ENCODE results near the gene TRMO.
"Not testable (repeated sequence)": the region's sequence is repeated elsewhere in the genome, so short reads cannot be mapped to it uniquely, and the experiment has no call there.

TRMO gene

DNA sequence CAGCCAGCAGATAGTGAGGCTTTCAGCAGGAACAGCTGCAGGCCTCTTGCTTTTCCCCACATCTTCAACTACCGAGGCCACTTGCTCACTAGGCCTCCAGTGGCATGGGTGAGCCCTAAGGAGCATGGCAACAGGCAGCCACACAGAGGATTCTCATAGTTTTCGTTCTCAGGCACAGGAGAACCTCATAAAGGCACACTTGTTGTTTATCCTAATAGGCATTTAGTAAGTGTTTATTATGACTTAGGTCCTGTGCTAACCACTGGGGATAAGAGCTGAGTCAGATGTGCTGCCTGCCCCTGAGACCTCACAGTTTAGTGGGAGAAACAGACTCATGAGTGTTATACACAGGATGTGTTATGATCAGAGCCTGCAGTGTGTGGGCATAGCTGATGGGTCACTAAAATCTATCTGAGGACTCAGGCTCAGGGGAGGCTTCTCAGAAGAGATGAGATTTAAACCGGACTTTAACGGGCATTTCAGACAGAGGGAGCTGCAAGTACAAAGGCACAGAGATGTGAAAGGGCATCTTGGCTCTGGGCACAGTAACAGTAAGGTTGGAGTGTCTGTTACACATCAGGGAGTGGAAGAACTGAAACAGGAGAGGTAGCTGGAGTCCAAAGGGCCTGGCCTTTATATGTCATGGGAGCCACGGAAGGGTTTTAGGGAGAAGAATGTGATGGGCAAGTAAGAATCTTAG lies 36.7 kb upstream of the TRMO start:
- no peak overlapping the region for H3K9ac ChIP-seq (ENCODE audit: low read length)
- H3K9me3 ChIP-seq (ENCODE audit: control insufficient read depth, low read depth, low read length), result no peaks in the 10 kb centered on the region
- no peak overlapping the region for H3K27ac ChIP-seq (ENCODE audit: low read length)
- no peaks in the 10 kb centered on the region for H3K4me1 ChIP-seq (ENCODE audit: control insufficient read depth, low read depth, low read length)
- no peaks in the 10 kb centered on the region for H3K36me3 ChIP-seq (ENCODE audit: control insufficient read depth, low read depth, low read length)
- H3K27me3 ChIP-seq (ENCODE audit: control insufficient read depth, insufficient read depth, low read length), result peaks cover 14% of the 10 kb centered on the region
- no peak overlapping the region for H3K4me3 ChIP-seq (ENCODE audit: low read length)

DNA sequence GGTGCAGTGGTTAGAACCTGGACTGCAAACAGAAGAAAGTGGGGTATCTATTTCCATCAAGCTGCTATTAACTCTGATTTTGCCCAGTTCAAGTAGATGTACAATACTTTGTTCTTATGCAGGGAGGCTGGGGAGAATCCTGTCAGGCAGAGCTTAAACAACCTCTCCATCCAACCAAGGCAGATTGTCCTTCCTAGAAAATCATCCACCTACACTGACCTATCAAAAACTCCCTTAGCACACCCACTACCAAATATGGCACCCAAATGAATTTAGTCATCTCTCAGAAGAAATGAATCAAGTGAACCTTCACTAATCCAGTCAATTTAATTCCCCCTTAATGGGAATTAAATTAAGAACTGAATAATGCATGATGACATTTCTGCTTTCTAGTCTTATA lies 34.0 kb upstream of the TRMO start:
- H3K36me3 ChIP-seq (ENCODE audit: control insufficient read depth, low read depth, low read length), result no peaks in the 10 kb centered on the region
- peaks cover 7% of the 10 kb centered on the region for H3K27me3 ChIP-seq (ENCODE audit: control insufficient read depth, insufficient read depth, low read length)
- H3K9me3 ChIP-seq (ENCODE audit: control insufficient read depth, low read depth, low read length), result no peaks in the 10 kb centered on the region
- no peak overlapping the region for H3K4me3 ChIP-seq (ENCODE audit: low read length)
- no peak overlapping the region for H3K27ac ChIP-seq (ENCODE audit: low read length)
- no peak overlapping the region for H3K9ac ChIP-seq (ENCODE audit: low read length)
- H3K4me1 ChIP-seq (ENCODE audit: control insufficient read depth, low read depth, low read length), result no peaks in the 10 kb centered on the region

DNA sequence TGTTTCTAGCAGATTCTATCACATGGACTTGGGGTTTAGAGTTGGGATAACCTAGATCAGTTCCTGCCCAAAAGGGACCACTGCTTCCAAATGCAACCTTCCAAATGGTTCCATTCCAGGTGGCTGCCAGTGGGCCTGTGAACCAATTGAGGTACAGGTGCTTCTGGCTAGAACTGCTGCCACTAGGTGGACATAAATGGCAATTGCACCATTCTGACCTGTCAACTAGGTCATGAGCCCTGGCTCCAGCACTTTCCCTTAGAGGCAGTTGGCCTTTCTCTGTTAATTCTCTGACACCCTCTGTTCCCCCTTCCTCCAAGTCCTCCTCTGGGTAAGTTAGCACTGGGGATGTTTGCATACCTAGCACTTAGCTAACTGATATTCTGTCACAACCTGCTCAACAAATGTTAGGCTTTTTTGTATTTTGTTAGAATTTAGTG lies 32.3 kb upstream of the TRMO start:
- peaks cover 7% of the 10 kb centered on the region for H3K27me3 ChIP-seq (ENCODE audit: control insufficient read depth, insufficient read depth, low read length)
- no peak overlapping the region for H3K4me3 ChIP-seq (ENCODE audit: low read length)
- no peaks in the 10 kb centered on the region for H3K4me1 ChIP-seq (ENCODE audit: control insufficient read depth, low read depth, low read length)
- no peaks in the 10 kb centered on the region for H3K36me3 ChIP-seq (ENCODE audit: control insufficient read depth, low read depth, low read length)
- no peak overlapping the region for H3K9ac ChIP-seq (ENCODE audit: low read length)
- H3K9me3 ChIP-seq (ENCODE audit: control insufficient read depth, low read depth, low read length), result no peaks in the 10 kb centered on the region
- no peak overlapping the region for H3K27ac ChIP-seq (ENCODE audit: low read length)

DNA sequence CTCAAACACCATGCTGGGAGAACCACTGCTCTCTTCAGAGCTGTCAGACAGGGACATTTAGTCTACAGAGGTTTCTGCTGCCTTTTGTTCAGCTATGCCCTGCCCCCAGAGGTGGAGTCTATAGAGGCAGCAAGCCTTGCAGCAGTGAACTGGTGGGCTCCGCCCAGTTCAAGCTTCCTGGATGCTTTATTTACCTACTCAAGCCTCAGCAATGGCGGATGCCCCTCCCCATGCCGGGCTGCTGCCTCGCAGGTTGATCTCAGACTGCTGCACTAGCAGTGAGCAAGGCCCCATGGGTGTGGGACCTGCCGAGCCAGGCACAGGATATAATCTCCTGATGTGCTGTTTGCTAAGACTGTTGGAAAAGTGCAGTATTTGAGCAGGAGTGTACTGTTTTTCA lies 28.6 kb upstream of the TRMO start:
- H3K9ac ChIP-seq (ENCODE audit: low read length); H3K9me3 ChIP-seq (ENCODE audit: control insufficient read depth, low read depth, low read length); H3K4me3 ChIP-seq (ENCODE audit: low read length); H3K27ac ChIP-seq (ENCODE audit: low read length); H3K27me3 ChIP-seq (ENCODE audit: control insufficient read depth, insufficient read depth, low read length); H3K4me1 ChIP-seq (ENCODE audit: control insufficient read depth, low read depth, low read length); H3K36me3 ChIP-seq (ENCODE audit: control insufficient read depth, low read depth, low read length): not testable (repeated sequence)

DNA sequence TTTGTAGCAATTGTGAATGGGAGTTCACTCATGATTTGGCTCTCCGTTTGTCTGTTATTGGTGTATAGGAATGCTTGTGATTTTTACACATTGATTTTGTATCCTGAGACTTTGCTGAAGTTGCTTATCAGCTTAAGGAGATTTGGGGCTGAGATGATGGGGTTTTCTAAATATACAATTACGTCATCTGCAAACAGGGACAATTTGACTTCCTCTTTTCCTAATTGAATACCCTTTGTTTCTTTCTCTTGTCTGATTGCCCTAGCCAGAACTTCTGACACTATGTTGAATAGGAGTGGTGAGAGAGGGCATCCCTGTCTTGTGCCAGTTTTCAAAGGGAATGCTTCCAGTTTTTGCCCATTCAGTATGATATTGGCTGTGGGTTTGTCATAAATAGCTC lies 24.8 kb upstream of the TRMO start:
- not testable (repeated sequence) for H3K9ac ChIP-seq (ENCODE audit: low read length); H3K9me3 ChIP-seq (ENCODE audit: control insufficient read depth, low read depth, low read length); H3K4me3 ChIP-seq (ENCODE audit: low read length); H3K36me3 ChIP-seq (ENCODE audit: control insufficient read depth, low read depth, low read length); H3K27ac ChIP-seq (ENCODE audit: low read length); H3K4me1 ChIP-seq (ENCODE audit: control insufficient read depth, low read depth, low read length)
- peaks cover 27% of the 10 kb centered on the region for H3K27me3 ChIP-seq (ENCODE audit: control insufficient read depth, insufficient read depth, low read length)

DNA sequence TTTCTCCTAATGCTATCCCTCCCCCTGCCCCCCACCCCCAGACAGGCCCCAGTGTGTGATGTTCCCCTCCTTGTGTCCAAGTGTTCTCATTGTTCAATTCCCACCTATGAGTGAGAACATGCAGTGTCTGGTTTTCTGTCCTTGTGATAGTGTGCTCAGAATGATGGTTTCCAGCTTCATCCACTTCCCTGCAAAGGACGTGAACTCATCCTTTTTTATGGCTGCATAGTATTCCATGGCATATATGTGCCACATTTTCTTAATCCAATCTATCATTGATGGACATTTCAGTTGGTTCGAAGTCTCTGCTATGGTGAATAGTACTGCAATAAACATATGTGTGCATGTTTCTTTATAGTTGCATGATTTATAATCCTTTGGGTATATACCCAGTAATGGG lies 23.2 kb upstream of the TRMO start:
- H3K27me3 ChIP-seq (ENCODE audit: control insufficient read depth, insufficient read depth, low read length), result peaks cover 44% of the 10 kb centered on the region
- H3K4me3 ChIP-seq (ENCODE audit: low read length); H3K36me3 ChIP-seq (ENCODE audit: control insufficient read depth, low read depth, low read length); H3K9ac ChIP-seq (ENCODE audit: low read length); H3K4me1 ChIP-seq (ENCODE audit: control insufficient read depth, low read depth, low read length); H3K9me3 ChIP-seq (ENCODE audit: control insufficient read depth, low read depth, low read length); H3K27ac ChIP-seq (ENCODE audit: low read length): not testable (repeated sequence)

DNA sequence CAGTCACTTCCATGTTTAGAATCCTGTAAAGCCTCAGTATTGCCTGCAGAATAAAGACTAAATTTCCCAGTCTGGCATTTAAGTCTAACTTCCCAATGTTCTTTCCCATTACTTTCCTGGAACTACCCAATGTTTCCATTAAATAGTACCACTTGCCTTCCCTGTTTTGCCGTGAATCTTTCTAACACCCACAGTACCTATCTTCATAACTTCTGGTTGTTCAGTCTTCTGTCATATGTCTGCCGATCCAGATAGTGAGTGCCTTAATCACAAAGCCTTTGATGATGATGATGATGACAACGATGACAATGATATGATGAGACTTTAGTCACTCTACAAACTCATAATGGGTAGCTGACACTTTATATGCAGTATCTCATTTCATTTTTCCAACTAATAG lies 22.3 kb upstream of the TRMO start:
- no peaks in the 10 kb centered on the region for H3K9me3 ChIP-seq (ENCODE audit: control insufficient read depth, low read depth, low read length)
- no peak overlapping the region for H3K27ac ChIP-seq (ENCODE audit: low read length)
- peaks cover 52% of the 10 kb centered on the region for H3K27me3 ChIP-seq (ENCODE audit: control insufficient read depth, insufficient read depth, low read length)
- no peak overlapping the region for H3K4me3 ChIP-seq (ENCODE audit: low read length)
- H3K9ac ChIP-seq (ENCODE audit: low read length), result no peak overlapping the region
- no peaks in the 10 kb centered on the region for H3K36me3 ChIP-seq (ENCODE audit: control insufficient read depth, low read depth, low read length)
- no peaks in the 10 kb centered on the region for H3K4me1 ChIP-seq (ENCODE audit: control insufficient read depth, low read depth, low read length)

DNA sequence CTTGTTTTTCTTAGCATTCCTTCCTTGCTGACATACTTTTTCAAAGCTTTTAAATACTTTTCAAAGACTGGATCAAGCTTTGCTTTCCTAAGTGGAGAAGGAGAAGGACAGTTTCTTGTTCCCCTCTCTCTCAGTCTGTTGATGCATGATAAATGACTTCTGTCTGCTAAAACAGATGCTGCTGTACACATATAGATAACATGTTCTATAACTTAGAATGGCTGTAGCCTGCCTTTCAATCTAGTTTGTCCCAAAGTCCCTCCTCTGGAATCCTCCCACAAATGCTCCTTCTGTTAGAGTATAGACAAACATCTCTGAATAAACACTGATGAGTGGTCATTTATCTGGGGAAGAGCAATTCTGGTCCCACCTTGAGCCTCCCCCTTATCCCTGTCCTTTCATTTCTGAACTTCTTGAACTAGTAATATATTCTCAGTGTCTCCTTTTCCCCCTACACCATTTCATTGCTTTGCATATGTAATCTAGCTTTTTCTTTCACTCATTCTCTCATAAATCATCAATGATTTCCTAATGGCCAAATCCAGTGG lies 21.1 kb upstream of the TRMO start:
- peaks cover 64% of the 10 kb centered on the region for H3K27me3 ChIP-seq (ENCODE audit: control insufficient read depth, insufficient read depth, low read length)
- no peak overlapping the region for H3K4me3 ChIP-seq (ENCODE audit: low read length)
- H3K9me3 ChIP-seq (ENCODE audit: control insufficient read depth, low read depth, low read length), result no peaks in the 10 kb centered on the region
- no peaks in the 10 kb centered on the region for H3K4me1 ChIP-seq (ENCODE audit: control insufficient read depth, low read depth, low read length)
- H3K27ac ChIP-seq (ENCODE audit: low read length), result no peak overlapping the region
- no peak overlapping the region for H3K9ac ChIP-seq (ENCODE audit: low read length)
- no peaks in the 10 kb centered on the region for H3K36me3 ChIP-seq (ENCODE audit: control insufficient read depth, low read depth, low read length)

DNA sequence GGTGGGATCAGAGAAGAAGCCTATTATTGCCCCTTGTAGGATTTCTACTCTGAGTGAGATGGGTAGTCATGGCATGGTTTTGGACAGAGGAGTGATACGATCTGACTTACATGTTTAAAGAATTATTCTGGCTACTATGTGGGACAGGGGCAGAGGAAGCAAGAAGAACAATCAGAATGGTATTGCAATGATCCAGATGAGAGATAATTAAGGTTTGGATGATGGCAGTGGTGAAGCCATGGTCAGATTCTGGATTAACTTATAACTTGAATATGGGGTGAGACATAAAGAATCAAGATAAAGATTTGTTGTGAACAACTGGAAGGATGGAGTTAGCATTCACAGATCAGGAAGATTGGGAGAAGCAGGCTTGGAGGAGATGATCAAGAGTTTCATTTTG lies 19.0 kb upstream of the TRMO start:
- no peak overlapping the region for H3K9ac ChIP-seq (ENCODE audit: low read length)
- no peaks in the 10 kb centered on the region for H3K9me3 ChIP-seq (ENCODE audit: control insufficient read depth, low read depth, low read length)
- H3K27me3 ChIP-seq (ENCODE audit: control insufficient read depth, insufficient read depth, low read length), result peaks cover 83% of the 10 kb centered on the region
- no peak overlapping the region for H3K27ac ChIP-seq (ENCODE audit: low read length)
- H3K4me1 ChIP-seq (ENCODE audit: control insufficient read depth, low read depth, low read length), result no peaks in the 10 kb centered on the region
- no peaks in the 10 kb centered on the region for H3K36me3 ChIP-seq (ENCODE audit: control insufficient read depth, low read depth, low read length)
- no peak overlapping the region for H3K4me3 ChIP-seq (ENCODE audit: low read length)

DNA sequence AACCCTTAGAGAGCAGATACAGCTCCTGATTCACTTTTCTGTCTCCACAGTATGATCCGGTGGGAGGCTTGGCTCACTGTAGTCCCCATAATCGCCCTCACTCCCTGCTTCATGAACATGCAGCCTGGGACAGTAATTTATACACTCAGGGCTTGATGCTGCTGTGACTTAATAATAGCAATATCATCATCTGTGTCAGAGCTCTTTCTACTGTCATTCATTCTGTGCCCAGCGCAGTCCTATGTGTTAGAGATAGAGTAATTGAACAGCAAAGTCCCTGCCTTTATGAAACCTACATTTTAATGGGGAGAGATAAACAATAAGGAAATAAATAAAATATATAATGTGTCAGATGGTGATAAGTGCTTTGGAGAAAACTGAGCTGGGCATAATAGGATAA lies 18.4 kb upstream of the TRMO start:
- no peak overlapping the region for H3K9ac ChIP-seq (ENCODE audit: low read length)
- H3K4me1 ChIP-seq (ENCODE audit: control insufficient read depth, low read depth, low read length), result no peaks in the 10 kb centered on the region
- no peak overlapping the region for H3K4me3 ChIP-seq (ENCODE audit: low read length)
- no peaks in the 10 kb centered on the region for H3K36me3 ChIP-seq (ENCODE audit: control insufficient read depth, low read depth, low read length)
- no peak overlapping the region for H3K27ac ChIP-seq (ENCODE audit: low read length)
- H3K9me3 ChIP-seq (ENCODE audit: control insufficient read depth, low read depth, low read length), result no peaks in the 10 kb centered on the region
- H3K27me3 ChIP-seq (ENCODE audit: control insufficient read depth, insufficient read depth, low read length), result peaks cover 89% of the 10 kb centered on the region

DNA sequence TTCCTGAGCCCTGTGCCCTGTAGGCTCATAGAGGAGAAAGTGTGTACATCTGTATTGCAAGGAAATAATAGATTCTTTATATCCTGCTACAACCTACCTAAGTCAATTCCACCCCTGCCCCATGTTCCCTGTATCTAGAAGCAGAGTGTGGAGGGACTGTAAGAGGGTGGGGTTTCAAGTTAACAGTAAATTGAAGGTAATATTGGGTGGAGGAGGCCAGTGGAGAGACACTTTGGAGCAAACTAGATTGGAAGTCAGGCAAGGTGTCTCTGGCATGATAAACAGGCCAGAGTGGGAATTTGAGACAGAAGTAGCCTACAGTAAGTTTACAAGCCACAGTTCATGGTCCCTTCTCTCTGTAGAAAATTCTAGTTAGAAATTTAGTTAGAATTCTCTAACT lies 17.9 kb upstream of the TRMO start:
- Histone ChIP-seq H3K27me3 (ENCODE audit: control insufficient read depth, insufficient read depth, low read length) (peaks cover 94% of the 10 kb centered on the region), H3K36me3 (ENCODE audit: control insufficient read depth, low read depth, low read length) (no peaks in the 10 kb centered on the region), H3K27ac (ENCODE audit: low read length) (no peak overlapping the region), H3K4me1 (ENCODE audit: control insufficient read depth, low read depth, low read length) (no peaks in the 10 kb centered on the region), H3K4me3 (ENCODE audit: low read length) (no peak overlapping the region), H3K9ac (ENCODE audit: low read length) (no peak overlapping the region), H3K9me3 (ENCODE audit: control insufficient read depth, low read depth, low read length) (no peaks in the 10 kb centered on the region)

DNA sequence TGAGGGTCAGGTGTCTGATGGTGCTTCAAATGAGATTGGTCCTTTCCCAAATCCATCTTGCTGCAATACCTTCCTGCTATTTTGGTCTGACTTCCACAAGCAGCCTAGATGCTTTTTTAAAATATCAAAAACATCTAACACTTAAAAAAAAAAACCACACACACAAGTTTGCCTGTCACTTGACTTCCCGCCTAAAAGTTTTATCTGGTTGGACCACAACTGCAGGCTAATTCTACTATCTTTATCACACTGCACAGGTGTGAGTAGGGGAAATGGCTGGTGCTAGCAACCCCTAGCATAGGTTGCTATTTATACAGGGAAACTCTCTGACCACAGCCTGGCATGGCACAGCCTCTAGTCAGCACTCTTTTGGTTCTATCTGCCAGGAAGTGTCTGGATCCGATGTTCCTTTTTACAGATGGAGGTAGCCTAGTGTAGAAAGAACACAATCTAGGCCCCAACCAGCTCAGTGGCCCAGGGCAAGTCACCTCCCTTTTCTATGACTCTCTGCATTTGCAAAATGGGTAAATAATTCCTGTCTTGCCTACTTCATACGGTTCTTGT lies 15.9 kb upstream of the TRMO start, which contains the start of gene HEMGN:
TSS of gene HEMGN (minus strand) at position 92 of the 564 bp plus-strand sequence. CDS start at position 56, 36 bp downstream.
- peaks cover 92% of the 10 kb centered on the region for H3K27me3 ChIP-seq (ENCODE audit: control insufficient read depth, insufficient read depth, low read length)
- no peaks in the 10 kb centered on the region for H3K9me3 ChIP-seq (ENCODE audit: control insufficient read depth, low read depth, low read length)
- no peaks in the 10 kb centered on the region for H3K36me3 ChIP-seq (ENCODE audit: control insufficient read depth, low read depth, low read length)
- no peaks in the 10 kb centered on the region for H3K4me1 ChIP-seq (ENCODE audit: control insufficient read depth, low read depth, low read length)
- H3K27ac ChIP-seq (ENCODE audit: low read length), result no peak within 1 kb of the TSS
- no peak within 1 kb of the TSS for H3K4me3 ChIP-seq (ENCODE audit: low read length)
- no peak within 1 kb of the TSS for H3K9ac ChIP-seq (ENCODE audit: low read length)

Data from iPS-18a (cell line).